Thymus (tissue), 11 donors: ENCODE data around the gene ZDHHC16. TPM values are rescaled to one million over a fixed set of nuclear protein-coding genes. Genes with fewer than 3 reads are reported as not detected.
A peak's percentile ranks its signal among the peaks of the same experiment; 100 is the strongest.

Experiments
- DNase-seq, 9 donors: peaks; one replicate each; pipeline ENCODE4 v3.0.0-alpha.2; 2013; ENCODE audit warnings: low spot score in 9 of 9, low read depth in 6 of 9, missing footprints in 1 of 9
- H3K27ac ChIP-seq, 2 donors: one replicate each; pipeline ENCODE4 v1.5.1; 2013; ENCODE audit warnings: control low read depth in 1 of 2, low read depth in 1 of 2, low read length in 1 of 2, mild to moderate bottlenecking in 1 of 2, moderate library complexity in 1 of 2
- H3K27me3 ChIP-seq, 2 donors: one replicate each; pipeline ENCODE4 v1.5.1; 2013; ENCODE audit warnings: low read length in 1 of 2; ENCODE audit not compliant: control insufficient read depth in 2 of 2, insufficient read depth in 1 of 2
- H3K36me3 ChIP-seq, 2 donors: one replicate each; pipeline ENCODE4 v1.5.1; 2013; ENCODE audit warnings: low read length in 1 of 2, mild to moderate bottlenecking in 1 of 2, moderate library complexity in 1 of 2; ENCODE audit not compliant: control insufficient read depth in 2 of 2, insufficient read depth in 2 of 2
- H3K4me1 ChIP-seq, 2 donors: one replicate each; pipeline ENCODE4 v1.5.1; 2013; ENCODE audit warnings: low read length in 2 of 2; ENCODE audit not compliant: control insufficient read depth in 2 of 2, insufficient read depth in 2 of 2
- H3K4me3 ChIP-seq, 2 donors: one replicate each; pipeline ENCODE4 v1.5.1; 2013; ENCODE audit warnings: low read length in 2 of 2, control low read depth in 1 of 2, mild to moderate bottlenecking in 1 of 2
- H3K9me3 ChIP-seq, 2 donors: one replicate each; pipeline ENCODE4 v1.5.1; 2013; ENCODE audit warnings: low read length in 1 of 2, mild to moderate bottlenecking in 1 of 2; ENCODE audit not compliant: control insufficient read depth in 2 of 2, insufficient read depth in 1 of 2
- WGBS: extraction: QIAGEN DNeasy Blood & Tissue Kit; methylation state at CpG from one replicate; pipeline ENCODE4 v1.1.7; 2013; 5-methylcytosine and 5-hydroxymethylcytosine counted together
- polyA plus RNA-seq: library from polyadenylated mRNA; stranded (reverse); fragments of 200-250 nt; gene quantifications from one replicate; pipeline ENCODE4 v1.2.3, GENCODE V29; 2013
- total RNA-seq: library from RNA; stranded (reverse); fragments of 120-200 nt; gene quantifications from one replicate; pipeline ENCODE4 v1.2.4, GENCODE V29; 2013
- donor health status: healthy.

Gene ZDHHC16
- total and polyA plus RNA-seq, 2 donors: 20.8 to 24.4 TPM

DNA sequence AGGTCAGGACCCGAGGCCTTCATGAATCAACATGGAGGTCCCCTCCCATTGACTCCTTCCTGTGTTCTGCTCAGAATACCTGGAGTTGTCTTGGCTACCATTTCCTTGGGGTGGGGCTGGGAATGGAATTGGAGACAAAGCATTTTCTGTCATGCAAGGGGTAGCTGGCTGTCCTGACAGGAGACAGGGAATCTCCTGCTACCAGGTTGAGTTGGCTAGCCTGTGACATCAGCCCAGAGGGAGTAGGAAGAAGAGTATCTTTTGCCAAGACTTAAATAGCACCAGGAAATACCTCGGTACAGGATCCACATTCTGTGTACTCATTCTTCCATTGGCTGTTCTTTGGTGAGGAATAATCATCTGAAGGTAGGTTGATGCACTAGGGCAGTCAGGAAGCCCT, 4.9 kb downstream of the ZDHHC16 start:
- WGBS: 97% methylated on average over 2 of the region's 2 CpGs
- Histone ChIP-seq H3K36me3 (peaks cover 27 to 36% of the 10 kb centered on the region in 2 donors), H3K9me3 (no peaks in the 10 kb centered on the region), H3K27ac (no peak overlapping the region), H3K27me3 (no peaks in the 10 kb centered on the region), H3K4me3 (no peak overlapping the region), H3K4me1 (peaks cover 13% of the 10 kb centered on the region in 2 donors)
- no peak for DNase-seq

DNA sequence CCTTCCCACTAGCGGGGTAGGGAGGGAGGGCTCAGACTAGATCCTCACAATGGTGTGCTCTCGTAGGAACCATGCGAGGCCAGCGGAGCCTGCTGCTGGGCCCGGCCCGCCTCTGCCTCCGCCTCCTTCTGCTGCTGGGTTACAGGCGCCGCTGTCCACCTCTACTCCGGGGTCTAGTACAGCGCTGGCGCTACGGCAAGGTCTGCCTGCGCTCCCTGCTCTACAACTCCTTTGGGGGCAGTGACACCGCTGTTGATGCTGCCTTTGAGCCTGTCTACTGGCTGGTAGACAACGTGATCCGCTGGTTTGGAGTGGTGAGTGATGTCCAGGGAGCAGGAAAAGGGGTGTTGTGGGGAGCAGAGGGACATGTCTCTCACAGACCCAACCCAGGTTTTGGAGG, 5.6 kb downstream of the ZDHHC16 start:
- DNase-seq: no peak
- no peak overlapping the region for H3K27ac ChIP-seq
- peaks cover 8 to 9% of the 10 kb centered on the region in 2 donors for H3K4me1 ChIP-seq
- H3K27me3 ChIP-seq: no peaks in the 10 kb centered on the region
- H3K9me3 ChIP-seq: no peaks in the 10 kb centered on the region
- peaks cover 30 to 43% of the 10 kb centered on the region in 2 donors for H3K36me3 ChIP-seq
- no peak overlapping the region for H3K4me3 ChIP-seq
- WGBS: 98% methylated on average over 17 of the region's 17 CpGs

DNA sequence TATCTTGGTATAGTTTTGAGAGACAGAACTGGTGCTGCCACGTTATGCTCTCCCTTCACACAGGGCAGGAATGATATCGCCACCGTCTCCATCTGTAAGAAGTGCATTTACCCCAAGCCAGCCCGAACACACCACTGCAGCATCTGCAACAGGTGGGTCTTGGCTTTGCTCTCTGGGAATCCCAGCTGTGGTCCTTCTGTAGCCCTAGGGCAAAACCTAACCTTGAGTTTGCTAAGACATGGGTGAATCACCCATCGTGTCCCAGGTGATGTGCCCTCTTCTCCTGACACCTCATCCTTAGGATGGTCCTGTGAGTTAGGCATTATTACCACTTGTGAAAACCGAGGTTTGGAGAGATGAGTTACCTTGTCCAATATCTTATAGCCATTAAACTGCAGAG, 6.4 kb downstream of the ZDHHC16 start:
- peaks cover under 1 to 2% of the 10 kb centered on the region in 2 donors for H3K4me1 ChIP-seq
- H3K27ac ChIP-seq: no peak overlapping the region
- H3K4me3 ChIP-seq: no peak overlapping the region
- 96% methylated on average over 6 of the region's 6 CpGs for WGBS
- H3K9me3 ChIP-seq: no peaks in the 10 kb centered on the region
- no peak for DNase-seq
- H3K27me3 ChIP-seq: no peaks in the 10 kb centered on the region
- peaks cover 37 to 50% of the 10 kb centered on the region in 2 donors for H3K36me3 ChIP-seq

DNA sequence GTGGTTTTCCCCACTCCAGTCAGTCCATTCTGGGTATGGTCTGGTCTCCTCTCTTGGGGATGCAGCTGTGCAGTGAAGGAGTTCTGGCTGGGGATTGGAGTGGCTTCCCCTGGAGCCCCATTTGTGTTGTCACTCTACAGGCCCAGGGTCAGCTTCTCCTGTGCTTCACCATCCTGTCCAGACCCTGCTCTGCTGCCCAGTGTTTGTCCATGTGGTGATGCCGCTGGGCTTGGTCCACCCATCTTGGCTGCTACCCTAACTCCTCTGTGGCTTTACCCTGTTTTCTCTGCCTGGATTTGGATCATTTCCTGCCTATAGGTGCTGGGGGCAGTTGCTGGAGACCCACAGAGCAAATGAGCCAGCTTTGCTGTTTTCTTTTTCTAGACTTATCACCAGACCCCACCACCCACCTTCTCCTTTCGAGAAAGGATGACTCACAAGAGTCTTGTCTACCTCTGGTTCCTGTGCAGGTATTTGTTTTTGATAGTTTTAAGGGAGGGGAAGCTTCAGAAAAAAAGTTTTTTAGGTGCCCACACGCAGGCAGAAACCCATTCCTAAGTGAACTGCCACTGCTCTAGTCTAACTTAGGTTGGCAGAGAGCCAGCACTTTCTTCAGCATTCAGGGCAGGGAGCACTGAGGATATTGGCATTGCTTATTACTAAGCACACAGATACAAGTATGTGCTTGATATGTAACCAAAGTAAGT, 8.5 kb downstream of the ZDHHC16 start:
- no peak for DNase-seq
- H3K27ac ChIP-seq: peak overlapping the region in 1 of 2 donors; percentile 53

DNA sequence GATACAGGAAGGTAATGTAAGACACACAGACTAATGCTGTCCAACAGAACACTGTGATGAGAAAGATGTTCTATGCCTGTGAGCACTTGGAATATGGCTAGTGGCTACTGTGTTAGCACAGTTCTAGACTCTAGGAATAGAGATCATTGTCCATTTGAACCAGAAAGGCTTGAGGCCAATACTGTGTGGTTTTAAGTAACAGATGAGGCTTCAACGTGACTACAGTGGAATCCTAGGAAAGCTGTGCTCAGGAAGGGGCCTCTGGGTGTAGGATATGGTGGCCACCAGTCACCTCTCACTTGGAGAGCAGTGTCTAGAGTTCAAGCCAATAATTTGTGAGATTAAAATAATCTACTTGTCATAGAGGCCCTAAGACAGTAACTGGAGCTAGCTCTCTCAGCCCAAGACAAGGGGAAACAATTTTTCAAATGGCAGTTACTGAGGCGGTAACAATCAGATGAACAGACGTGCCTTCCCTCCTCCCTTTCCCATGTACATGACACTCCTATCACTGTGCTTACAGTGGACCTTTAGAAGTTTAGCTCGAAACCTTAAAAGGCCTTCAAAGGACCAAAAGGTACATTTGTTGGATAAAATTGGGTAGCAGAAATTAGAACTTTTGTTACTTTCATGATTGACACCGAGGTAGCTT, 10.2 kb downstream of the ZDHHC16 start:
- no peaks in the 10 kb centered on the region for H3K27me3 ChIP-seq
- H3K9me3 ChIP-seq: no peaks in the 10 kb centered on the region
- 85% methylated on average over 5 of the region's 5 CpGs for WGBS
- no peaks in the 10 kb centered on the region for H3K4me1 ChIP-seq
- peaks cover 69 to 79% of the 10 kb centered on the region in 2 donors for H3K36me3 ChIP-seq
- no peak overlapping the region for H3K27ac ChIP-seq
- H3K4me3 ChIP-seq: no peak overlapping the region
- no peak for DNase-seq

More for the DNA sequence above, 8.5 kb downstream of the ZDHHC16 start:
- Histone ChIP-seq H3K9me3 (no peaks in the 10 kb centered on the region), H3K4me1 (no peaks in the 10 kb centered on the region), H3K27me3 (no peaks in the 10 kb centered on the region), H3K4me3 (no peak overlapping the region), H3K36me3 (peaks cover 54 to 70% of the 10 kb centered on the region in 2 donors)
- WGBS: 88% methylated on average over 3 of the region's 3 CpGs

DNA sequence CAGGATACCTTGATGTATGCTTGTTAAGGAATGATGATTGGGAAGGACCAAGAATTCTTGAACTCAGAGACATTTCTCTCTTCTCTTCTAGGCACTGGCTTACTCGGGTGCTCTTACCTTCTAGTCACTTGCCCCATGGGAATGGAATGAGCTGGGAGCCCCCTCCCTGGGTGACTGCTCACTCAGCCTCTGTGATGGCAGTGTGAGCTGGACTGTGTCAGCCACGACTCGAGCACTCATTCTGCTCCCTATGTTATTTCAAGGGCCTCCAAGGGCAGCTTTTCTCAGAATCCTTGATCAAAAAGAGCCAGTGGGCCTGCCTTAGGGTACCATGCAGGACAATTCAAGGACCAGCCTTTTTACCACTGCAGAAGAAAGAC, 10.7 kb downstream of the ZDHHC16 start:
- no peak for DNase-seq
- Histone ChIP-seq H3K36me3 (peaks cover 70 to 81% of the 10 kb centered on the region in 2 donors), H3K4me3 (no peak overlapping the region), H3K9me3 (no peaks in the 10 kb centered on the region), H3K4me1 (no peaks in the 10 kb centered on the region), H3K27ac (no peak overlapping the region), H3K27me3 (no peaks in the 10 kb centered on the region)
- 93% methylated on average over 3 of the region's 3 CpGs for WGBS

DNA sequence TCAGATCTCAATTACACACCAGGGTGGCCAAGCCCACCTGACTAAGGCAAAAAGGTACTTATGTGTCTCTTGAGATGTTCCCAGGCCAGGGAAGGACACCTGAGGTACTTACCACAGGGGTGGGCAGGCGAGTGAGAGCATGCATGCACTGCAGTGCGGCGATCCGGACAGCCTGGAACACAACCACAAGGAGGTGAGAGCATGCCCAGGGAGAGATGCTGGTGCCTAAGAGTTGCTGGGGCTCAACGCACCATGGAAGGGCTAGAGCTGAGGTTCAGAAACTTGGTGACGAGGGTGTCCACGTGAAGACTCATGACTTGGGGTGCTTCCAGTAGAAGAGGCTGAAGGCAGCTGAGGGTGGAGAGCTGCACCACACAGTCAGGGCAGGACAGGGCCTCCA, 13.1 kb downstream of the ZDHHC16 start:
- WGBS: 96% methylated on average over 7 of the region's 7 CpGs
- Histone ChIP-seq H3K4me1 (no peaks in the 10 kb centered on the region), H3K9me3 (no peaks in the 10 kb centered on the region), H3K27me3 (no peaks in the 10 kb centered on the region), H3K36me3 (peaks cover 69 to 88% of the 10 kb centered on the region in 2 donors), H3K4me3 (no peak overlapping the region), H3K27ac (no peak overlapping the region)
- DNase-seq: no peak

DNA sequence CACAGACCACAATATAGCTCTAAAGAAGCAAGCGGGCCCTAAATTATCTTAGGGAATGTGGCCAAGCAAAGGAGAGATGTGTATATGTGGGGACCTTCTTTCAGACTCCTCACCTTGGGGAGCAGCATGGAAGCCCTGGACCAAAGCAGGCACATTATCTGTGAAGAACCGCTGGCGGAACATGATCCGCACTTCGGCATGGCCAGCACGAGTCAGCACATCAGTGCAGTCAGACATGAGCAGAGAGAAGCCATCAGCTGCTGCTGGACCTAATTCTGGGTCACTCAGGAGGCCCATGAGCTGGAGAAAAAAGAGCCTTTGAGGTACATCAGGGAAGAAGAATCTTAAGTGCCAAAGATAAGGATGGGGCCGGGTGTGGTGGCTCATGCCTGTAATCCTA, 14.0 kb downstream of the ZDHHC16 start:
- Histone ChIP-seq H3K36me3 (peaks cover 77 to 93% of the 10 kb centered on the region in 2 donors), H3K4me3 (no peak overlapping the region), H3K4me1 (no peaks in the 10 kb centered on the region), H3K27ac (no peak overlapping the region), H3K27me3 (no peaks in the 10 kb centered on the region), H3K9me3 (no peaks in the 10 kb centered on the region)
- WGBS: 82% methylated on average over 7 of the region's 7 CpGs
- no peak for DNase-seq

DNA sequence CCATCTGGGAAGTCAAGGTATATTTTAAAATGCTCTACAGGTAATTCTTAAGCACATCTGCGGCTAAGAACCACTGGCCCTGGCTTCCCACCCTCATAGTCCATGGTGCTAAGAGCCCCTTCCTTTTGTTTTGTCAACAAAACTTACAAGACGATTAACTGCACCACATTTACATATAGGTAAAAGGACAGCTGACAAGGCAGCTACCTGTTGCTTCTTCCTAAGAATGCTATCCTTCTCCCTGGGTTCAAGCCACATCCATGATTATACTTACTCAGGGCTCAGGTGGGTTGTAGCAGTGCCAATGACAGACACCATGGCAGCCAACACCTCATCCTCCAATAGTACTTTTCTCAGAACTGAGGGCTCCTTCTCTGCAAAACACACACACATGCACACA, 16.3 kb downstream of the ZDHHC16 start:
- Histone ChIP-seq H3K4me3 (no peak overlapping the region), H3K27me3 (no peaks in the 10 kb centered on the region), H3K27ac (no peak overlapping the region), H3K36me3 (peaks cover 85 to 93% of the 10 kb centered on the region in 2 donors), H3K9me3 (no peaks in the 10 kb centered on the region), H3K4me1 (no peaks in the 10 kb centered on the region)
- DNase-seq: no peak
- WGBS: 97% methylated on average over 2 of the region's 2 CpGs
